Kasumi-1 (cell line): Measurements from ENCODE around the gene TIMM23.
A peak's percentile ranks its signal among the peaks of the same experiment; 100 is the strongest.
"Not testable (repeated sequence)": the region's sequence is repeated elsewhere in the genome, so short reads cannot be mapped to it uniquely, and the experiment has no call there.

Source experiments
- DNase-seq, 2 experiments: peaks; one replicate each; lab custom pipeline; 2025; lab: John Stamatoyannopoulos, UW

TIMM23 gene

GRCh38 chr10:46022978-46023702 lies 50.9 kb downstream of the TIMM23 start:
- DNase-seq, result peak; percentile 92 to 97

- no peak for DNase-seq
These were observed 52.7 kb downstream of the TIMM23 start for GRCh38 chr10:46024948-46025347.

- no peak for DNase-seq
These were observed 53.1 kb downstream of the TIMM23 start for GRCh38 chr10:46025406-46025805.

- DNase-seq, result no peak
These were observed 53.8 kb downstream of the TIMM23 start for GRCh38 chr10:46026106-46026505.

GRCh38 chr10:46028584-46029460 lies 56.5 kb downstream of the TIMM23 start:
- DNase-seq, result peak; percentile 91 to 96

- peak in 1 of 2 experiments; percentile 48 for DNase-seq
These were observed 57.3 kb downstream of the TIMM23 start for GRCh38 chr10:46029461-46030030.

- DNase-seq, result peak; percentile 100
These were observed 58.0 kb downstream of the TIMM23 start, which contains the start of gene NCOA4 for GRCh38 chr10:46030091-46030937. Gene NCOA4, minus strand, starts transcription at chr10:46030623. Its CDS starts 13,943 bp downstream, at chr10:46016680.

- peak in 1 of 2 experiments; percentile 30 for DNase-seq
These were observed 59.6 kb downstream of the TIMM23 start for GRCh38 chr10:46031648-46032532.

GRCh38 chr10:46033602-46034011 lies 61.3 kb downstream of the TIMM23 start:
- peak; percentile 48 to 59 for DNase-seq

GRCh38 chr10:46035923-46036849 lies 63.9 kb downstream of the TIMM23 start:
- DNase-seq, result no peak

- DNase-seq, result no peak
These were observed 65.0 kb downstream of the TIMM23 start for GRCh38 chr10:46037107-46037825.

- no peak for DNase-seq
These were observed 67.7 kb downstream of the TIMM23 start for GRCh38 chr10:46040004-46040403.

GRCh38 chr10:46042527-46042926 lies 70.2 kb downstream of the TIMM23 start:
- DNase-seq, result no peak

GRCh38 chr10:46046261-46046660 lies 74.0 kb downstream of the TIMM23 start, which contains the start of gene MSMB:
Gene MSMB, minus strand, starts transcription at chr10:46046269. Its CDS starts 32 bp downstream, at chr10:46046237.
- DNase-seq, result no peak

- DNase-seq, result no peak
These were observed 75.9 kb downstream of the TIMM23 start for GRCh38 chr10:46048152-46048551.

- DNase-seq, result not testable (repeated sequence)
These were observed 77.2 kb downstream of the TIMM23 start for GRCh38 chr10:46049497-46049831.

GRCh38 chr10:46050941-46051623 lies 78.8 kb downstream of the TIMM23 start:
- DNase-seq, result no peak
